ENCODE data around the gene ZNF467. TPM values are rescaled to one million over a fixed set of nuclear protein-coding genes. Genes with fewer than 3 reads are reported as not detected.
A peak's percentile ranks its signal among the peaks of the same experiment; 100 is the strongest.

The ZNF467 gene
- total and polyA plus RNA-seq, 2 experiments from 2014 or later = 0.10 to 0.40 TPM

DNA sequence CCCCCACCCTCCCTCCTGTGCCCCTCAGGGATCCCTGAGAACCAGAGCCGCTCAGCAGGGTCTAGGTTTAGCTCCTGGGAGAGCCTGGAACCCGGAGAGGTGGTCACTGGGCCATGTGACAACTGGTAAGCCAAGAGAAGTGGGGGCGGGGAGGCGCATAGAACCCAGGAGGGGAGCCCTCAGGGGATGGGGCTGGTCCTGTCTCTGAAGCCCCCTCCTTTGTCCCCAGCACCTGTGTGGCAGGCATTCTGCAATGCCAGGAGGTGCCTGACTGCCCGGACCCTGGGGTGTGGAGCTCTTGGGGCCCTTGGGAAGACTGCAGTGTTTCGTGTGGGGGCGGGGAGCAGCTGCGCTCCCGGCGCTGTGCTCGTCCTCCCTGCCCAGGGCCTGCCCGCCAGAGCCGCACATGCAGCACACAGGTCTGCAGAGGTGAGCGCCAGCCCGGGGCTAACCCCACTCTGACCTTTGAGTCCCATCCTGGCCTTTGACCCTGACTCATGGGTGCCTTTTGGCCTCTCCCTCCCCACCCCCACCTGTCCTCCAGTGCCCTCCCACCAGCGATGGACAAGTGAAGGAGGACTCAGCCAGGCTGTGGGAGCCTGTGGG is 42.4 kb upstream of the ZNF467 start:
- Histone ChIP-seq H3K36me3 (ENCODE audit: insufficient read depth) (no peaks in the 10 kb centered on the region), H3F3A (replicated peaks; ENCODE audit: low read depth) (no peaks in the 10 kb centered on the region), H2AFZ (peak overlapping the region; percentile 56; the same call in 1 of the 2 replicates), H3K79me2 (replicated peaks; ENCODE audit: insufficient read depth) (no peaks in the 10 kb centered on the region), H3K4me2 (no peak overlapping the region), H3K27me3 (ENCODE audit: insufficient read depth) (no peaks in the 10 kb centered on the region), H3K4me1 (ENCODE audit: insufficient read depth) (no peaks in the 10 kb centered on the region; the same call in 1 of the 2 replicates), H4K20me1 (replicated peaks; ENCODE audit: insufficient read depth) (no peaks in the 10 kb centered on the region), H3K4me3 (no peak overlapping the region), H3K27ac (ENCODE audit: low read depth) (no peak overlapping the region), H3K9me2 (ENCODE audit: insufficient read depth) (no peaks in the 10 kb centered on the region)
- no peak overlapping the region for H3K4me3 Mint-ChIP-seq
- H3K36me3 Mint-ChIP-seq (ENCODE audit: low read depth) = no peaks in the 10 kb centered on the region
- peaks cover 6% of the 10 kb centered on the region for H3K27me3 Mint-ChIP-seq (ENCODE audit: insufficient read depth, low read depth, poor library complexity)
- DNase-seq (ENCODE audit: low spot score) = no peak
- peak; percentile 45 for ATAC-seq
- H3K27ac Mint-ChIP-seq = no peak overlapping the region
- peaks cover 5% of the 10 kb centered on the region; the same call in 2 of the 3 replicates for H3K4me1 Mint-ChIP-seq
- TF ChIP-seq, protein P1, sequence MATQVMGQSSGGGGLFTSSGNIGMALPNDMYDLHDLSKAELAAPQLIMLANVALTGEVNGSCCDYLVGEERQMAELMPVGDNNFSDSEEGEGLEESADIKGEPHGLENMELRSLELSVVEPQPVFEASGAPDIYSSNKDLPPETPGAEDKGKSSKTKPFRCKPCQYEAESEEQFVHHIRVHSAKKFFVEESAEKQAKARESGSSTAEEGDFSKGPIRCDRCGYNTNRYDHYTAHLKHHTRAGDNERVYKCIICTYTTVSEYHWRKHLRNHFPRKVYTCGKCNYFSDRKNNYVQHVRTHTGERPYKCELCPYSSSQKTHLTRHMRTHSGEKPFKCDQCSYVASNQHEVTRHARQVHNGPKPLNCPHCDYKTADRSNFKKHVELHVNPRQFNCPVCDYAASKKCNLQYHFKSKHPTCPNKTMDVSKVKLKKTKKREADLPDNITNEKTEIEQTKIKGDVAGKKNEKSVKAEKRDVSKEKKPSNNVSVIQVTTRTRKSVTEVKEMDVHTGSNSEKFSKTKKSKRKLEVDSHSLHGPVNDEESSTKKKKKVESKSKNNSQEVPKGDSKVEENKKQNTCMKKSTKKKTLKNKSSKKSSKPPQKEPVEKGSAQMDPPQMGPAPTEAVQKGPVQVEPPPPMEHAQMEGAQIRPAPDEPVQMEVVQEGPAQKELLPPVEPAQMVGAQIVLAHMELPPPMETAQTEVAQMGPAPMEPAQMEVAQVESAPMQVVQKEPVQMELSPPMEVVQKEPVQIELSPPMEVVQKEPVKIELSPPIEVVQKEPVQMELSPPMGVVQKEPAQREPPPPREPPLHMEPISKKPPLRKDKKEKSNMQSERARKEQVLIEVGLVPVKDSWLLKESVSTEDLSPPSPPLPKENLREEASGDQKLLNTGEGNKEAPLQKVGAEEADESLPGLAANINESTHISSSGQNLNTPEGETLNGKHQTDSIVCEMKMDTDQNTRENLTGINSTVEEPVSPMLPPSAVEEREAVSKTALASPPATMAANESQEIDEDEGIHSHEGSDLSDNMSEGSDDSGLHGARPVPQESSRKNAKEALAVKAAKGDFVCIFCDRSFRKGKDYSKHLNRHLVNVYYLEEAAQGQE (IDR thresholded peaks at IDR 0.05; ENCODE audit: unreplicated experiment) = no peak
- TF ChIP-seq CREB1 (CRISPR knock-in tag; IDR thresholded peaks at IDR 0.05; ENCODE audit: low read depth) (no peak), NANOG (IDR thresholded peaks at IDR 0.05; ENCODE audit: borderline replicate concordance) (no peak)
- H3K9me3 Mint-ChIP-seq = no peaks in the 10 kb centered on the region; the same call in 2 of the 3 replicates

DNA sequence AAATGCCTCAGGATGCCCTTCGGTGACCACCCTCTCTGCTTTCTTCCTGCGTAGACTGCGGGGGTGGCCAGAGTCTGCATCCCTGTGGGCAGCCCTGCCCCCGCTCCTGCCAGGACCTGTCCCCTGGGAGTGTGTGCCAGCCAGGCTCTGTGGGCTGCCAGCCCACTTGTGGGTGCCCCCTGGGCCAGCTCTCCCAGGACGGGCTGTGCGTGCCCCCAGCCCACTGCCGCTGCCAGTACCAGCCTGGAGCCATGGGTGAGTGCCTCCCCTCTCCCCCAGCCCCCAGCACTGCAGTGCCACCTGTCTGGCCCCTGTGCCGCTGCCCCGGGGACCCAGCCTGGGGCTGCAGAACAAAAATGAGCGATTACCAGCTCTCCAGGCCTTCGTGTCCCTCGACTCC is 41.7 kb upstream of the ZNF467 start:
- Histone ChIP-seq H2AFZ (peak overlapping the region; percentile 56; the same call in 1 of the 2 replicates), H4K20me1 (replicated peaks; ENCODE audit: insufficient read depth) (no peaks in the 10 kb centered on the region), H3K4me2 (no peak overlapping the region), H3K4me1 (ENCODE audit: insufficient read depth) (no peaks in the 10 kb centered on the region; the same call in 1 of the 2 replicates), H3K27ac (ENCODE audit: low read depth) (no peak overlapping the region), H3K79me2 (replicated peaks; ENCODE audit: insufficient read depth) (no peaks in the 10 kb centered on the region), H3K9me2 (ENCODE audit: insufficient read depth) (no peaks in the 10 kb centered on the region), H3K4me3 (no peak overlapping the region), H3K27me3 (ENCODE audit: insufficient read depth) (no peaks in the 10 kb centered on the region), H3F3A (replicated peaks; ENCODE audit: low read depth) (no peaks in the 10 kb centered on the region), H3K36me3 (ENCODE audit: insufficient read depth) (no peaks in the 10 kb centered on the region)
- Mint-ChIP-seq H3K4me1 (peaks cover 5% of the 10 kb centered on the region; the same call in 2 of the 3 replicates), H3K27me3 (ENCODE audit: insufficient read depth, low read depth, poor library complexity) (peaks cover 6% of the 10 kb centered on the region), H3K36me3 (ENCODE audit: low read depth) (no peaks in the 10 kb centered on the region), H3K4me3 (no peak overlapping the region), H3K9me3 (no peaks in the 10 kb centered on the region; the same call in 2 of the 3 replicates), H3K27ac (no peak overlapping the region)
- ATAC-seq (no peak), DNase-seq (ENCODE audit: low spot score) (no peak)
- TF ChIP-seq EZH2 (IDR thresholded peaks at IDR 0.05; ENCODE audit: low read depth, unreplicated experiment) = no peak
- TF ChIP-seq, protein P2, sequence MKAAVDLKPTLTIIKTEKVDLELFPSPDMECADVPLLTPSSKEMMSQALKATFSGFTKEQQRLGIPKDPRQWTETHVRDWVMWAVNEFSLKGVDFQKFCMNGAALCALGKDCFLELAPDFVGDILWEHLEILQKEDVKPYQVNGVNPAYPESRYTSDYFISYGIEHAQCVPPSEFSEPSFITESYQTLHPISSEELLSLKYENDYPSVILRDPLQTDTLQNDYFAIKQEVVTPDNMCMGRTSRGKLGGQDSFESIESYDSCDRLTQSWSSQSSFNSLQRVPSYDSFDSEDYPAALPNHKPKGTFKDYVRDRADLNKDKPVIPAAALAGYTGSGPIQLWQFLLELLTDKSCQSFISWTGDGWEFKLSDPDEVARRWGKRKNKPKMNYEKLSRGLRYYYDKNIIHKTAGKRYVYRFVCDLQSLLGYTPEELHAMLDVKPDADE (IDR thresholded peaks at IDR 0.05) = no peak
- TF ChIP-seq EZH2phosphoT487 (IDR thresholded peaks at IDR 0.05; ENCODE audit: unreplicated experiment) = no peak
- TF ChIP-seq, protein P1 (IDR thresholded peaks at IDR 0.05; ENCODE audit: unreplicated experiment) = no peak
- no peak for TF ChIP-seq ZNF331 (CRISPR knock-in tag; IDR thresholded peaks at IDR 0.05; ENCODE audit: low read depth)
- no peak for TF ChIP-seq STAT1 (IDR thresholded peaks at IDR 0.05; ENCODE audit: unreplicated experiment)
